ENCODE results near the gene AP1S1. TPM values are rescaled to one million over a fixed set of nuclear protein-coding genes. Genes with fewer than 3 reads are reported as not detected.

The AP1S1 gene
- total RNA-seq, 2 donors from 2014 or later = 11.9 to 33.0 TPM

GRCh38 chr7:101166909-101167644 lies 12.8 kb downstream of the AP1S1 start:
- H3K4me3 ChIP-seq = no peak overlapping the region
- H3K36me3 ChIP-seq = no peaks in the 10 kb centered on the region
- TF ChIP-seq CTCF (IDR thresholded peaks at IDR 0.05) = no peak
- H3K27ac ChIP-seq = no peak overlapping the region
- DNase-seq (ENCODE audit: low spot score) (no peak), ATAC-seq (ENCODE audit: insufficient number of reproducible peaks, low FRiP score, low read depth) (no peak)
- H3K9me3 ChIP-seq = no peaks in the 10 kb centered on the region
- peaks cover 33 to 50% of the 10 kb centered on the region in 2 donors for H3K4me1 ChIP-seq (ENCODE audit: control insufficient read depth in 1 of 2, low read depth in 2 of 2)
- peaks cover 42% of the 10 kb centered on the region for H3K27me3 ChIP-seq (replicated peaks; ENCODE audit: insufficient read depth)

- Histone ChIP-seq H3K27me3 (replicated peaks; ENCODE audit: insufficient read depth) (peaks cover 47% of the 10 kb centered on the region), H3K4me3 (no peak overlapping the region), H3K4me1 (ENCODE audit: control insufficient read depth in 1 of 2, low read depth in 2 of 2) (peaks cover 32 to 52% of the 10 kb centered on the region in 2 donors), H3K36me3 (no peaks in the 10 kb centered on the region), H3K9me3 (no peaks in the 10 kb centered on the region), H3K27ac (no peak overlapping the region)
- DNase-seq (ENCODE audit: low spot score) (no peak), ATAC-seq (ENCODE audit: insufficient number of reproducible peaks, low FRiP score, low read depth) (no peak)
- TF ChIP-seq CTCF (IDR thresholded peaks at IDR 0.05) = no peak
These were observed 13.6 kb downstream of the AP1S1 start for GRCh38 chr7:101167645-101168411.

GRCh38 chr7:101168412-101169049 lies 14.3 kb downstream of the AP1S1 start:
- Histone ChIP-seq H3K4me1 (ENCODE audit: control insufficient read depth in 1 of 2, low read depth in 2 of 2) (peaks cover 33 to 54% of the 10 kb centered on the region in 2 donors), H3K27me3 (replicated peaks; ENCODE audit: insufficient read depth) (peaks cover 46% of the 10 kb centered on the region)

GRCh38 chr7:101169110-101169837 lies 15.0 kb downstream of the AP1S1 start:
- peak overlapping the region in 1 of 2 donors; percentile 5 for H3K27ac ChIP-seq
- no peak overlapping the region for H3K4me3 ChIP-seq
- no peak for TF ChIP-seq CTCF (IDR thresholded peaks at IDR 0.05)
- ATAC-seq (ENCODE audit: insufficient number of reproducible peaks, low FRiP score, low read depth) (no peak), DNase-seq (ENCODE audit: low spot score) (no peak)
- H3K27me3 ChIP-seq (replicated peaks; ENCODE audit: insufficient read depth) = peaks cover 49% of the 10 kb centered on the region
- H3K4me1 ChIP-seq (ENCODE audit: control insufficient read depth in 1 of 2, low read depth in 2 of 2) = peaks cover 27 to 52% of the 10 kb centered on the region in 2 donors
- no peaks in the 10 kb centered on the region for H3K9me3 ChIP-seq
- no peaks in the 10 kb centered on the region for H3K36me3 ChIP-seq

More at GRCh38 chr7:101168412-101169049, 14.3 kb downstream of the AP1S1 start:
- ATAC-seq (ENCODE audit: insufficient number of reproducible peaks, low FRiP score, low read depth) (no peak), DNase-seq (ENCODE audit: low spot score) (no peak)
- no peak overlapping the region for H3K27ac ChIP-seq
- no peak for TF ChIP-seq CTCF (IDR thresholded peaks at IDR 0.05)
- no peaks in the 10 kb centered on the region for H3K9me3 ChIP-seq
- H3K36me3 ChIP-seq = no peaks in the 10 kb centered on the region
- H3K4me3 ChIP-seq = no peak overlapping the region
